Neural progenitor cell (in vitro differentiated cells): ENCODE results near the gene ADAMTS14. TPM values are rescaled to one million over a fixed set of nuclear protein-coding genes. Genes with fewer than 3 reads are reported as not detected.

ENCODE experiments used
- DNase-seq: peaks from one replicate; pipeline ENCODE4 v3.0.0-alpha.2; 2016; ENCODE audit warnings: low spot score
- H2AFZ ChIP-seq: fragments of 200-600 bp; sonication (generic); replicated peaks from 2 replicates; pipeline ENCODE4 v1.6.1; 2016; ENCODE audit warnings: antibody characterized with exemption
- H3F3A ChIP-seq: fragments of 200-600 bp; sonication (generic); 2 replicates; pipeline ENCODE4 v1.6.1; 2016; ENCODE audit warnings: antibody characterized with exemption, low read depth
- H3K27ac ChIP-seq: fragments of 200-600 bp; sonication (generic); 2 replicates; pipeline ENCODE4 v1.5.1; 2016; ENCODE audit warnings: mild to moderate bottlenecking
- H3K27me3 ChIP-seq: fragments of 200-600 bp; sonication (generic); 2 replicates; pipeline ENCODE4 v1.6.1; 2016; ENCODE audit warnings: mild to moderate bottlenecking, moderate library complexity
- H3K36me3 ChIP-seq: fragments of 200-600 bp; sonication (generic); 2 replicates; pipeline ENCODE4 v1.5.1; 2016
- H3K4me1 ChIP-seq: fragments of 200-600 bp; sonication (generic); 2 replicates; pipeline ENCODE4 v1.6.1; 2016; ENCODE audit warnings: mixed run types
- H3K4me2 ChIP-seq: fragments of 200-600 bp; sonication (generic); 2 replicates; pipeline ENCODE4 v1.6.1; 2016
- H3K4me3 ChIP-seq: fragments of 200-600 bp; sonication (generic); 2 replicates; pipeline ENCODE4 v1.5.1; 2016
- H3K79me2 ChIP-seq: fragments of 200-600 bp; sonication (generic); 2 replicates; pipeline ENCODE4 v1.6.1; 2016; ENCODE audit warnings: low read depth
- H3K9ac ChIP-seq: fragments of 200-600 bp; sonication (generic); 2 replicates; pipeline ENCODE4 v1.6.1; 2016
- H3K9me3 ChIP-seq: fragments of 200-600 bp; sonication (generic); 2 replicates; pipeline ENCODE4 v1.5.1; 2016; ENCODE audit warnings: low read depth
- H4K20me1 ChIP-seq: fragments of 200-600 bp; sonication (generic); 2 replicates; pipeline ENCODE4 v1.6.1; 2016; ENCODE audit warnings: low read depth
- H3K27ac Mint-ChIP-seq: 3 replicates; pipeline ENCODE4 v1.8.0; 2021; ENCODE audit warnings: mixed read lengths
- H3K27me3 Mint-ChIP-seq: 2 replicates; pipeline ENCODE4 v1.8.0; 2022; ENCODE audit warnings: low read depth, mild to moderate bottlenecking, inconsistent platforms, moderate library complexity, mixed read lengths; ENCODE audit not compliant: insufficient read depth
- H3K36me3 Mint-ChIP-seq: 3 replicates; pipeline ENCODE4 v1.8.0; 2021; ENCODE audit warnings: mixed read lengths
- H3K4me1 Mint-ChIP-seq: 3 replicates; pipeline ENCODE4 v1.8.0; 2021; ENCODE audit warnings: mixed read lengths
- H3K4me3 Mint-ChIP-seq: 3 replicates; pipeline ENCODE4 v1.8.0; 2021; ENCODE audit warnings: mild to moderate bottlenecking, moderate library complexity, mixed read lengths
- H3K9me3 Mint-ChIP-seq: 3 replicates; pipeline ENCODE4 v1.8.0; 2020; ENCODE audit warnings: mixed read lengths
- EZH2 ChIP-seq: fragments of 200-600 bp; sonication (generic); IDR thresholded peaks from 2 replicates; pipeline ENCODE4 v1.6.1; 2017; ENCODE audit warnings: antibody characterized with exemption, mild to moderate bottlenecking, moderate library complexity
- EZH2phosphoT487 ChIP-seq: fragments of 200-600 bp; sonication (generic); IDR thresholded peaks from 2 replicates; pipeline ENCODE4 v1.6.1; 2017; ENCODE audit warnings: antibody characterized with exemption
- total RNA-seq: library from RNA; depleted of rRNA; stranded (reverse); fragments of >200 nt; gene quantifications from 2 replicates; pipeline ENCODE4 v1.2.3, GENCODE V29; 2015; ENCODE audit warnings: low replicate concordance
- TF ChIP-seq, protein P1 (sequence below): fragments of 200-600 bp; sonication (generic); IDR thresholded peaks from 2 replicates; pipeline ENCODE4 v1.5.1; 2017; ENCODE audit warnings: antibody characterized with exemption, mild to moderate bottlenecking

ADAMTS14 gene, protein sequence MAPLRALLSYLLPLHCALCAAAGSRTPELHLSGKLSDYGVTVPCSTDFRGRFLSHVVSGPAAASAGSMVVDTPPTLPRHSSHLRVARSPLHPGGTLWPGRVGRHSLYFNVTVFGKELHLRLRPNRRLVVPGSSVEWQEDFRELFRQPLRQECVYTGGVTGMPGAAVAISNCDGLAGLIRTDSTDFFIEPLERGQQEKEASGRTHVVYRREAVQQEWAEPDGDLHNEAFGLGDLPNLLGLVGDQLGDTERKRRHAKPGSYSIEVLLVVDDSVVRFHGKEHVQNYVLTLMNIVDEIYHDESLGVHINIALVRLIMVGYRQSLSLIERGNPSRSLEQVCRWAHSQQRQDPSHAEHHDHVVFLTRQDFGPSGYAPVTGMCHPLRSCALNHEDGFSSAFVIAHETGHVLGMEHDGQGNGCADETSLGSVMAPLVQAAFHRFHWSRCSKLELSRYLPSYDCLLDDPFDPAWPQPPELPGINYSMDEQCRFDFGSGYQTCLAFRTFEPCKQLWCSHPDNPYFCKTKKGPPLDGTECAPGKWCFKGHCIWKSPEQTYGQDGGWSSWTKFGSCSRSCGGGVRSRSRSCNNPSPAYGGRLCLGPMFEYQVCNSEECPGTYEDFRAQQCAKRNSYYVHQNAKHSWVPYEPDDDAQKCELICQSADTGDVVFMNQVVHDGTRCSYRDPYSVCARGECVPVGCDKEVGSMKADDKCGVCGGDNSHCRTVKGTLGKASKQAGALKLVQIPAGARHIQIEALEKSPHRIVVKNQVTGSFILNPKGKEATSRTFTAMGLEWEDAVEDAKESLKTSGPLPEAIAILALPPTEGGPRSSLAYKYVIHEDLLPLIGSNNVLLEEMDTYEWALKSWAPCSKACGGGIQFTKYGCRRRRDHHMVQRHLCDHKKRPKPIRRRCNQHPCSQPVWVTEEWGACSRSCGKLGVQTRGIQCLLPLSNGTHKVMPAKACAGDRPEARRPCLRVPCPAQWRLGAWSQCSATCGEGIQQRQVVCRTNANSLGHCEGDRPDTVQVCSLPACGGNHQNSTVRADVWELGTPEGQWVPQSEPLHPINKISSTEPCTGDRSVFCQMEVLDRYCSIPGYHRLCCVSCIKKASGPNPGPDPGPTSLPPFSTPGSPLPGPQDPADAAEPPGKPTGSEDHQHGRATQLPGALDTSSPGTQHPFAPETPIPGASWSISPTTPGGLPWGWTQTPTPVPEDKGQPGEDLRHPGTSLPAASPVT
- 0.53 TPM in 1 of 2 replicates, not detected in the other for total RNA-seq

DNA sequence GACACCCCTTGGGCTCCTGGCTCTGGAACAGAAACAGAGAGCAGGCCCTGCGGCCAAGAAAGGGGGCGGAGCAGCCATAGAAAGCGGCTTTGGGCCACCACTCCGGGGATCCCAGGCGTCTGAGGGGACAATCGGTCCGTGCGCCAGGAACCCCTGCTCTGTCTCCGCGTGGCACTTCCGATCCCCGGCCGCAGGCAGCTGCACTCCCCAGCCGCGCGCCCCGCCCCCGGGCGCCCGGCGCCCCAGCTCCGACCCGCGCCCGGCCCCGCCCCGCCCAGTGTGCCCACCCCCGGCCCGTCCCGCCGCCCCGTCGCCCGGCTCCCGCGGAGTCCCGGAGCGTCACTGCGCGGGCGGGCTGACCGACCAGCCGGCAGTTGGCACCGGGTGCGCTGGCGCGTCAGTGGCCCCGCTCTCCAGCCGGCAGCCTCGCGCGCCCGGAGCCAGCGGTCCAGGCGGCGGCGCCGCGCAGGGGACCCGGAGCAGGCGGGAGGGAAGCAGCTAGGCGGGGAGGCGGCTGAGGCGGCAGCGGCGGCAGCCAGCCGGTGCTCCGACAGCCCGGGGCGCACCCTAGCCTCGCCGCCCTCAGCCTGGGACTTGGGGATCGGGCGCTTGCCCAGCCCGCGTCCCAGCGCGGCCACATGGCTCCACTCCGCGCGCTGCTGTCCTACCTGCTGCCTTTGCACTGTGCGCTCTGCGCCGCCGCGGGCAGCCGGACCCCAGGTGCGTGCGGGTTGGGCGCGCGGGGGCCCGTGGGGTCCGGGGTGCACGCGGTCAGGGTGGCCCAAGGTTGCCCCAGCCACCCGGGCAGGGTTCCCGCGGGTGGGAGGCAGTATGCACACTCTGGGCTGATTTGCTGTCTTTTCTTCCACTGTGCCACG lies at the start of gene ADAMTS14:
TSS of gene ADAMTS14 (plus strand) at position 342 of the 878 bp plus-strand sequence. CDS start at position 639, 297 bp downstream.
- H3K9me3 ChIP-seq, result no peaks in the 10 kb centered on the region
- H4K20me1 ChIP-seq, result no peaks in the 10 kb centered on the region
- TF ChIP-seq EZH2phosphoT487 (peak; percentile 56), EZH2 (peak; percentile 63)
- TF ChIP-seq, protein P1, sequence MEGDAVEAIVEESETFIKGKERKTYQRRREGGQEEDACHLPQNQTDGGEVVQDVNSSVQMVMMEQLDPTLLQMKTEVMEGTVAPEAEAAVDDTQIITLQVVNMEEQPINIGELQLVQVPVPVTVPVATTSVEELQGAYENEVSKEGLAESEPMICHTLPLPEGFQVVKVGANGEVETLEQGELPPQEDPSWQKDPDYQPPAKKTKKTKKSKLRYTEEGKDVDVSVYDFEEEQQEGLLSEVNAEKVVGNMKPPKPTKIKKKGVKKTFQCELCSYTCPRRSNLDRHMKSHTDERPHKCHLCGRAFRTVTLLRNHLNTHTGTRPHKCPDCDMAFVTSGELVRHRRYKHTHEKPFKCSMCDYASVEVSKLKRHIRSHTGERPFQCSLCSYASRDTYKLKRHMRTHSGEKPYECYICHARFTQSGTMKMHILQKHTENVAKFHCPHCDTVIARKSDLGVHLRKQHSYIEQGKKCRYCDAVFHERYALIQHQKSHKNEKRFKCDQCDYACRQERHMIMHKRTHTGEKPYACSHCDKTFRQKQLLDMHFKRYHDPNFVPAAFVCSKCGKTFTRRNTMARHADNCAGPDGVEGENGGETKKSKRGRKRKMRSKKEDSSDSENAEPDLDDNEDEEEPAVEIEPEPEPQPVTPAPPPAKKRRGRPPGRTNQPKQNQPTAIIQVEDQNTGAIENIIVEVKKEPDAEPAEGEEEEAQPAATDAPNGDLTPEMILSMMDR, result no peak
- Mint-ChIP-seq H3K4me1 (peaks cover 30% of the 10 kb centered on the region), H3K4me3 (peak within 1 kb of the TSS; percentile 78), H3K27ac (no peak within 1 kb of the TSS), H3K9me3 (peaks cover 2% of the 10 kb centered on the region), H3K36me3 (no peaks in the 10 kb centered on the region), H3K27me3 (peaks cover 37% of the 10 kb centered on the region)
- H3K9ac ChIP-seq, result no peak within 1 kb of the TSS
- H3K4me3 ChIP-seq, result peak within 1 kb of the TSS; percentile 51
- H3K27me3 ChIP-seq, result peaks cover 37% of the 10 kb centered on the region
- peak; percentile 80 for DNase-seq
- H3F3A ChIP-seq, result peaks cover 9% of the 10 kb centered on the region
- peaks cover 7% of the 10 kb centered on the region for H3K4me1 ChIP-seq
- H2AFZ ChIP-seq, result peak within 1 kb of the TSS; percentile 86
- H3K27ac ChIP-seq, result no peak within 1 kb of the TSS
- peak within 1 kb of the TSS; percentile 92 for H3K4me2 ChIP-seq
- no peaks in the 10 kb centered on the region for H3K79me2 ChIP-seq
- no peaks in the 10 kb centered on the region for H3K36me3 ChIP-seq

DNA sequence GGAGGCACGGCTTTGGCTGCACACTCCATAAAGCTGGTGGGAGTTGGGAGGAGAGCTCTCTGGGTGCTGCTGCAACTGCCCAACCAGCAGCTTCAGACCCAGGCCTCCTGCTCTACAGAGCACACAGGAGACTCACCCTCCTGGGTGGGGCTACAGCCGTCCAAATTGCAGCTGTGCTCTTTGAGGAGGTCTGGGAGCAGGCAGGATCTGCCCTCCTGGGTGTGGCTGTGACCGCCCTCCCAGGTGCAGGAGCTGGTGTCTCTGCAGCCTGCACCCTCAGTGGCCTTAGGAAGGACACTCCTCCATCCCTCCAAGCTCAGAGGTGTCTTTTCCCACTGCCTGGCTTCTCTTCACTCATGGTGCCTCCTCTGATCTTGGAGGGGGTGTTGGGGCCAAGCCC lies 49.8 kb upstream of the ADAMTS14 start:
- Histone ChIP-seq H3K4me1 (peaks cover 13% of the 10 kb centered on the region), H4K20me1 (no peaks in the 10 kb centered on the region), H3K4me3 (no peak overlapping the region), H3K27me3 (no peaks in the 10 kb centered on the region), H3F3A (peaks cover 25% of the 10 kb centered on the region), H2AFZ (no peak overlapping the region), H3K36me3 (no peaks in the 10 kb centered on the region), H3K79me2 (no peaks in the 10 kb centered on the region), H3K9me3 (peaks cover 12% of the 10 kb centered on the region), H3K4me2 (no peak overlapping the region), H3K27ac (no peak overlapping the region), H3K9ac (no peak overlapping the region)
- no peak for DNase-seq
- peaks cover 8% of the 10 kb centered on the region for H3K4me1 Mint-ChIP-seq
- H3K27me3 Mint-ChIP-seq, result peaks cover 2% of the 10 kb centered on the region
- peaks cover 11% of the 10 kb centered on the region for H3K9me3 Mint-ChIP-seq
- no peak overlapping the region for H3K27ac Mint-ChIP-seq
- TF ChIP-seq, protein P1, result no peak
- TF ChIP-seq EZH2phosphoT487, result no peak
- TF ChIP-seq EZH2, result no peak
- no peaks in the 10 kb centered on the region for H3K36me3 Mint-ChIP-seq
- no peak overlapping the region for H3K4me3 Mint-ChIP-seq
